GM12872 (cell line): ENCODE measurements around the gene JPH2.

Source experiments
- CTCF ChIP-seq: IDR thresholded peaks from 3 replicates; pipeline ENCODE4 v1.5.1; 2011; ENCODE audit warnings: low read depth, mild to moderate bottlenecking, low read length, moderate library complexity; ENCODE audit not compliant: insufficient read depth

The JPH2 gene

GRCh38 chr20:44069203-44070011, 117.6 kb downstream of the JPH2 start:
- no peak for TF ChIP-seq CTCF

- peak; percentile 34; the same call in 2 of the 3 replicates for TF ChIP-seq CTCF
These were observed 118.4 kb downstream of the JPH2 start for GRCh38 chr20:44068316-44069201.

GRCh38 chr20:44067650-44068081, 119.3 kb downstream of the JPH2 start:
- no peak for TF ChIP-seq CTCF

GRCh38 chr20:44066645-44067606, 120.1 kb downstream of the JPH2 start:
- no peak for TF ChIP-seq CTCF

GRCh38 chr20:44065401-44066340, 121.3 kb downstream of the JPH2 start:
- TF ChIP-seq CTCF = no peak
